Ishikawa (cell line): Measurements from ENCODE around the gene FXR2.

Source experiments
- EP300 ChIP-seq: IDR thresholded peaks from 2 replicates; pipeline ENCODE4 v1.6.1; 2012; ENCODE audit warnings: borderline replicate concordance
- NFIC ChIP-seq: IDR thresholded peaks from 2 replicates; pipeline ENCODE4 v1.6.1; 2012

DNA sequence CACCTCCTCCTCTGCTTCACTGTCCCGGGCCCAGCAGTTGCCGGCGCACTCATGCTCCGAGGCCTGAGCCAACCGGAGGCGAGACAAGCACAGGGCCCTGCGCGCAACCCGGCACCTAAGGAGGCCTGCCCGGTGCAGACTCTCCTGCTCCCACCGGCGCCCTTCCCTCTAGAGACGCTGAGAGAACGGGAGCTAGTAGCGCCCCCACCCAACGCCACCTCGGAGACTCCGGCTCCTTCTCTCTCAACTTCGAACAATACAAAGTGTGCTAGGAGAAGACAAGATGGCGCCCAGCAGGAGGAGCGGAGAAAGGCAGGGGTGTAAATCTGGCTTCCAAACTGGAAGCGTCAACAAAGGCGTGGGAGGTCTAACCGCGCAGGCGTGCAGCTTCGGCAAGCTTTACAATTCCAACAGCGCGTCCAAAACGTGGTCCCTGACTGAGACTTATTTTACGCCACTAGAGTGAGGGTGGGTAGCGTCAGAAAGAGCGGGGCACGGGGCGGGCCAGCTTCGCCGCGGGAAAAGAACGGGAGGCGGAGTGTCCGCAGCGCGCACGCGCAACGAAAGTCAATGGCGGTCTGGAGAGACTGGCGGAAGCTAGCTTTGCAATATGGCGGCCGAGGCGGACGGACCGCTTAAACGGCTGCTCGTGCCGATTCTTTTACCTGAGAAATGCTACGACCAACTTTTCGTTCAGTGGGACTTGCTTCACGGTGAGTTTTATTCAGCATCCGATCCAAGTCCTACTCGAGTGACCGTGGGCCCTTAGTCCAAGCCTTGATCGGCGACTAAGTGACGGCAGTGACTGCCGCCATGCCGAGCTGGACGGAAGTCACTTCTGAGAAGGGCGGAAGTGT, 31.2 kb downstream of the FXR2 start, which contains the start of gene MPDU1:
- TF ChIP-seq EP300 (no peak), NFIC (no peak)
